Common myeloid progenitor, CD34-positive (primary cell): ENCODE results near the gene ZNF280A.

Experiments used
- CTCF ChIA-PET: fragments of 350-600 bp; sonication (Branson Sonifier 250); formaldehyde crosslinking; loops from one replicate; lab custom pipeline; 2021; ENCODE audit warnings: antibody characterized with exemption; lab: Charles Lee
- POLR2A ChIA-PET: fragments of 350-600 bp; sonication (Branson Sonifier 250); formaldehyde crosslinking; loops from one replicate; lab custom pipeline; 2021; ENCODE audit warnings: antibody characterized with exemption; lab: Charles Lee
- DNase-seq, 3 donors: peaks; one replicate each; pipeline versions ENCODE4 v3.0.0 to v3.0.0-alpha.2; 2013
- H3K27ac ChIP-seq, 2 experiments: 1 replicate in 1 of 2; 2 replicates in 1 of 2; pipeline ENCODE4 v1.7.0; 2013; ENCODE audit warnings: inconsistent platforms in 2 of 2, low read length in 2 of 2, mild to moderate bottlenecking in 2 of 2, low read depth in 1 of 2, moderate library complexity in 1 of 2; ENCODE audit not compliant: severe bottlenecking in 2 of 2, insufficient read depth in 1 of 2, poor library complexity in 1 of 2
- H3K27me3 ChIP-seq, 5 experiments: replicated peaks in 2 of 5; 1 replicate in 3 of 5; 2 replicates in 2 of 5; pipeline versions ENCODE4 v1.6.1 to v1.7.0; 2013; ENCODE audit warnings: low read length in 4 of 5, mild to moderate bottlenecking in 2 of 5, moderate library complexity in 2 of 5, inconsistent platforms in 1 of 5; ENCODE audit not compliant: insufficient read depth in 5 of 5, control insufficient read depth in 4 of 5
- H3K36me3 ChIP-seq, 4 experiments: 1 replicate in 2 of 4; 2 replicates in 2 of 4; pipeline versions ENCODE4 v1.6.1 to v1.7.0; 2013; ENCODE audit warnings: low read length in 3 of 4, control low read depth in 1 of 4, mild to moderate bottlenecking in 1 of 4; ENCODE audit not compliant: control insufficient read depth in 4 of 4, insufficient read depth in 4 of 4
- H3K4me1 ChIP-seq, 4 experiments: 1 replicate in 3 of 4; 2 replicates in 1 of 4; pipeline versions ENCODE4 v1.6.1 to v1.7.1; 2013; ENCODE audit warnings: low read length in 3 of 4, mild to moderate bottlenecking in 3 of 4, control low read depth in 1 of 4, inconsistent platforms in 1 of 4, moderate library complexity in 1 of 4; ENCODE audit not compliant: control insufficient read depth in 4 of 4, insufficient read depth in 4 of 4; ENCODE audit errors: control extremely low read depth in 1 of 4
- H3K4me3 ChIP-seq, 7 experiments: 1 replicate in 4 of 7; 2 replicates in 3 of 7; pipeline versions ENCODE4 v1.5.1 to v1.7.0; 2013; ENCODE audit warnings: mild to moderate bottlenecking in 7 of 7, low read length in 6 of 7, moderate library complexity in 6 of 7, inconsistent platforms in 2 of 7, low read depth in 2 of 7, control low read depth in 1 of 7; ENCODE audit not compliant: insufficient read depth in 4 of 7, control insufficient read depth in 1 of 7; ENCODE audit errors: extremely low read depth in 1 of 7
- H3K9me3 ChIP-seq, 5 experiments: 1 replicate in 4 of 5; 2 replicates in 1 of 5; pipeline versions ENCODE4 v1.6.1 to v1.7.1; 2013; ENCODE audit warnings: low read length in 4 of 5, mild to moderate bottlenecking in 2 of 5, inconsistent platforms in 1 of 5, low read depth in 1 of 5, moderate library complexity in 1 of 5; ENCODE audit not compliant: control insufficient read depth in 4 of 5, insufficient read depth in 2 of 5; ENCODE audit errors: control extremely low read depth in 1 of 5
- WGBS: methylation state at CpG from one replicate; pipeline ENCODE4 v1.1.5; 2013; ENCODE audit not compliant: insufficient coverage; 5-methylcytosine and 5-hydroxymethylcytosine counted together

The ZNF280A gene

GRCh38 chr22:22487869-22488597 is 32.0 kb downstream of the ZNF280A start:
- Histone ChIP-seq H3K4me3 (no peak overlapping the region), H3K27ac (no peak overlapping the region), H3K36me3 (peaks cover 0 to 40% (median 12%) of the 10 kb centered on the region in 4 experiments), H3K27me3 (no peaks in the 10 kb centered on the region), H3K9me3 (no peaks in the 10 kb centered on the region), H3K4me1 (no peaks in the 10 kb centered on the region)
- 97% methylated on average over 7 of the region's 12 CpGs for WGBS
- ChIA-PET POLR2A (no interaction called here), CTCF (interaction anchor here (0.9 to 1.8 kb wide), 3 partner anchors 9 to 26 kb away, joined by 3 to 7 read pairs (median 3); no protein-coding TSS in a partner anchor)
- no peak for DNase-seq

- H3K4me1 ChIP-seq: no peaks in the 10 kb centered on the region
- no peak overlapping the region for H3K27ac ChIP-seq
- CTCF ChIA-PET: no interaction called here
- WGBS: no CpG with 5 or more reads among the region's 6 CpGs
- no peak for DNase-seq
- H3K4me3 ChIP-seq: no peak overlapping the region
- H3K9me3 ChIP-seq: no peaks in the 10 kb centered on the region
- H3K27me3 ChIP-seq: no peaks in the 10 kb centered on the region
- peaks cover 0 to 36% (median 10%) of the 10 kb centered on the region in 4 experiments for H3K36me3 ChIP-seq
- POLR2A ChIA-PET: no interaction called here
Observed at GRCh38 chr22:22487059-22487458, 33.0 kb downstream of the ZNF280A start.

GRCh38 chr22:22486132-22486899 is 33.8 kb downstream of the ZNF280A start:
- WGBS: 87% methylated on average over 3 of the region's 4 CpGs

GRCh38 chr22:22485524-22485923 is 34.5 kb downstream of the ZNF280A start:
- CTCF ChIA-PET: no interaction called here
- Histone ChIP-seq H3K36me3 (peaks cover 0 to 31% (median 8%) of the 10 kb centered on the region in 4 experiments), H3K9me3 (no peaks in the 10 kb centered on the region), H3K27me3 (no peaks in the 10 kb centered on the region), H3K4me3 (no peak overlapping the region), H3K4me1 (no peaks in the 10 kb centered on the region), H3K27ac (no peak overlapping the region)
- POLR2A ChIA-PET: no interaction called here
- WGBS: 89% methylated on average over 3 of the region's 3 CpGs
- no peak for DNase-seq

More at GRCh38 chr22:22486132-22486899, 33.8 kb downstream of the ZNF280A start:
- no peaks in the 10 kb centered on the region for H3K27me3 ChIP-seq
- no peaks in the 10 kb centered on the region for H3K9me3 ChIP-seq
- no peaks in the 10 kb centered on the region for H3K4me1 ChIP-seq
- CTCF ChIA-PET: no interaction called here
- no peak overlapping the region for H3K4me3 ChIP-seq
- DNase-seq: no peak
- POLR2A ChIA-PET: no interaction called here
- H3K27ac ChIP-seq: no peak overlapping the region
- peaks cover 0 to 31% (median 8%) of the 10 kb centered on the region in 4 experiments for H3K36me3 ChIP-seq

GRCh38 chr22:22484023-22484422 is 36.0 kb downstream of the ZNF280A start:
- Histone ChIP-seq H3K9me3 (no peaks in the 10 kb centered on the region), H3K36me3 (peaks cover 0 to 25% (median 7%) of the 10 kb centered on the region in 4 experiments), H3K27ac (no peak overlapping the region), H3K4me1 (no peaks in the 10 kb centered on the region), H3K27me3 (no peaks in the 10 kb centered on the region), H3K4me3 (no peak overlapping the region)
- no peak for DNase-seq
- ChIA-PET CTCF (interaction anchor here (0.7 kb wide), 1 partner anchor 37 kb away, joined by 3 read pairs; no protein-coding TSS in a partner anchor), POLR2A (no interaction called here)
- whole genome bisulfite sequencing: 99% methylated on average over 7 of the region's 11 CpGs

GRCh38 chr22:22480940-22481339 is 39.1 kb downstream of the ZNF280A start:
- DNase-seq: no peak
- no peak overlapping the region for H3K27ac ChIP-seq
- WGBS: no CpG with 5 or more reads among the region's 2 CpGs
- CTCF ChIA-PET: interaction anchor here (0.9 to 1.5 kb wide), 2 partner anchors 16 to 70 kb away, joined by 3 read pairs; no protein-coding TSS in a partner anchor
- POLR2A ChIA-PET: no interaction called here
- no peak overlapping the region for H3K4me3 ChIP-seq
- H3K4me1 ChIP-seq: no peaks in the 10 kb centered on the region
- peaks cover 0 to 3% (median 0%) of the 10 kb centered on the region in 4 experiments for H3K36me3 ChIP-seq
- H3K9me3 ChIP-seq: no peaks in the 10 kb centered on the region
- no peaks in the 10 kb centered on the region for H3K27me3 ChIP-seq
